GM08714 (cell line): ENCODE data around the gene NELFE.
A peak's percentile ranks its signal among the peaks of the same experiment; 100 is the strongest.
"Not testable (repeated sequence)": the region's sequence is repeated elsewhere in the genome, so short reads cannot be mapped to it uniquely, and the experiment has no call there.

Experiments used
- H3K4me3 ChIP-seq: fragments of 200-500 bp; sonication (Bioruptor generic); 2 replicates; pipeline ENCODE4 v1.5.1; 2014; ENCODE audit warnings: mild to moderate bottlenecking, low read length, inconsistent platforms
- ZNF274 ChIP-seq: IDR thresholded peaks from 2 replicates; pipeline ENCODE4 v1.6.1; 2012; ENCODE audit warnings: mild to moderate bottlenecking, low read depth, low read length

Gene NELFE, protein sequence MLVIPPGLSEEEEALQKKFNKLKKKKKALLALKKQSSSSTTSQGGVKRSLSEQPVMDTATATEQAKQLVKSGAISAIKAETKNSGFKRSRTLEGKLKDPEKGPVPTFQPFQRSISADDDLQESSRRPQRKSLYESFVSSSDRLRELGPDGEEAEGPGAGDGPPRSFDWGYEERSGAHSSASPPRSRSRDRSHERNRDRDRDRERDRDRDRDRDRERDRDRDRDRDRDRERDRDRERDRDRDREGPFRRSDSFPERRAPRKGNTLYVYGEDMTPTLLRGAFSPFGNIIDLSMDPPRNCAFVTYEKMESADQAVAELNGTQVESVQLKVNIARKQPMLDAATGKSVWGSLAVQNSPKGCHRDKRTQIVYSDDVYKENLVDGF

DNA sequence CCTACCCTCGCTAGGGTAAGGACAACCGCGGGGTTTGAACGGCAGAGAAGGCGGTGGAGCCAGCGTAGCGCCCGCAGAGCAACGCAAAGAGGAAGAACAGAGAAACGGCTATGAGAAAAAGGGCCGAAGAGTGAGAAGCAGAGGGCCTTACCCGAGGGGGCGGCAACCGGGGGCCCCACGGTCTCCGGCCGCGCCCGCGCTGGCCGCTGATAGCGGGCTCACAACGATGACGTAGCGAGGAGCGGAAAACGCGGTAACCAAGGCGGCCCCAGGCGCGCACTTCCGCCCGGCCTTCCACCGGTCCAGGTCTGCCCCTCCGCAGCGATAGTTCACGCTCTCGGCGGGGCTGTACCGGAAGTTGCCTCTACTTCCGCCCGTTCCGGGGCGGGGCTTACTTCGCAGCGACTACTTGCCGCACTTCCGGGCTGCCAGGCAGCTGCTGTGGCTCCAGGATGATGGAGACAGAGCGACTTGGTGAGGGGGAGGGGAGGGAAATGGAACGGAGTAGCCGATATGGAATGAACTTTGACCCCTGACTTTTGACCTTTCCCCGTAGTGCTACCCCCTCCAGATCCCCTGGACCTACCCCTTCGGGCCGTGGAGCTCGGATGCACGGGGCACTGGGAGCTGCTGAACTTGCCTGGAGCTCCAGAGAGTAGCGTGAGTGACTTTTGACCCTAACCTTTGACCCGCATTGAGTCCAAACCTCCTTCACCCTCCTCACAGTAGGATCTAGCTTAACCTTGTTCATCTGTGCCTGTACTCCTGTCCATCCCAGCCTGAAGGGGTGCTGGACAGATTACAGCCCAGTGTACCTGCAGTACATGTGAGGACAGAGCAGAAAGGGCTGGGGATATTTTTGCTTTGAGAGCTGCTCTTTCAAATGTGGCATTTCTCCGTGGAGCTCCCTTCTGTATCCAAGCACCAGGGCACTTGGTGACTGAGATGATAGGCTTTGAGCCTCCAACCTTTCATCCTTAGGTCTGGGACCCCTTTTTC is at the start of gene NELFE, which contains the start of gene SKIC2:
Gene NELFE, minus strand, starts transcription at position 231 of the 999 bp plus-strand sequence. CDS start 525 bp downstream, outside the sequence.
Gene SKIC2, plus strand, starts transcription at position 435 of the 999 bp plus-strand sequence. Its CDS starts 18 bp downstream, at position 453.
- no peak for TF ChIP-seq ZNF274
- peak within 1 kb of the TSS; percentile 95 for H3K4me3 ChIP-seq

DNA sequence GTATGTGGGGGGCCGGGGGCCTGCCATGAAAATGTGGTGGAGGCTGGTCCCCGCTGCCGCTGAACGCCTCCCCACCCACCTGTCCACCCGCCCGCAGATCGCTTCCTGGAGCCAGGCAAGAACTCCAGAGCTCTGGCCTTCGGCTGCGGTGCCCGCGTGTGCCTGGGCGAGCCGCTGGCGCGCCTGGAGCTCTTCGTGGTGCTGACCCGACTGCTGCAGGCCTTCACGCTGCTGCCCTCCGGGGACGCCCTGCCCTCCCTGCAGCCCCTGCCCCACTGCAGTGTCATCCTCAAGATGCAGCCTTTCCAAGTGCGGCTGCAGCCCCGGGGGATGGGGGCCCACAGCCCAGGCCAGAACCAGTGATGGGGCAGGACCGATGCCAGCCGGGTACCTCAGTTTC is 49.3 kb upstream of the NELFE start:
- H3K4me3 ChIP-seq = not testable (repeated sequence)

DNA sequence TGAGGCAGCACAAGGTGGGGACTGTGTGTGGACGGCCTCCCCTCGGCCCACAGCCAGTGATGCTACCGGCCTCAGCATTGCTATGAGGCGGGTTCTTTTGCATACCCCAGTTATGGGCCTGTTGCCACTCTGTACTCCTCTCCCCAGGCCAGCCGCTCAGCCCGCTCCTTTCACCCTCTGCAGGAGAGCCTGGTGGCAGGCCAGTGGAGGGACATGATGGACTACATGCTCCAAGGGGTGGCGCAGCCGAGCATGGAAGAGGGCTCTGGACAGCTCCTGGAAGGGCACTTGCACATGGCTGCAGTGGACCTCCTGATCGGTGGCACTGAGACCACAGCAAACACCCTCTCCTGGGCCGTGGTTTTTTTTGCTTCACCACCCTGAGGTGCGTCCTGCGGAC is 48.3 kb upstream of the NELFE start:
- not testable (repeated sequence) for H3K4me3 ChIP-seq

DNA sequence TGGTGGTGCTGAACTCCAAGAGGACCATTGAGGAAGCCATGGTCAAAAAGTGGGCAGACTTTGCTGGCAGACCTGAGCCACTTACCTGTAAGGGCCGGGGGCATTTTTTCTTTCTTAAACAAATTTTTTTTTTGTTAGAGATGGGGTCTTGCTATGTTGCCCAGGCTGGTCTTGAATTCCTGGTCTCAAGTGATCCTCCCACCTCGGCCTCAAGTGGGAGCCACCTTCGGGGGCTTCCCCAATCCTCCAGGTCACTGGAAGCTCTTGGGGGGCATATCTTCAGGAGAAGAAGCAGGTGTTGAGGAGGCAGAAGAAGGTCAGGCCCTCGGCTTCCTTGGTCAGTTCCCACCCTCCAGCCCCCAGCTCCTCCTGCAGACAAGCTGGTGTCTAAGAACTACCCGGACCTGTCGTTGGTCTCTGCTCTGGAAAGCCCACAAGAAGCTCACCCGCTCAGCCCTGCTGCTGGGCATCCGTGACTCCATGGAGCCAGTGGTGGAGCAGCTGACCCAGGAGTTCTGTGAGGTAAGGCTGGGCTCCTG is 47.3 kb upstream of the NELFE start:
- not testable (repeated sequence) for H3K4me3 ChIP-seq

DNA sequence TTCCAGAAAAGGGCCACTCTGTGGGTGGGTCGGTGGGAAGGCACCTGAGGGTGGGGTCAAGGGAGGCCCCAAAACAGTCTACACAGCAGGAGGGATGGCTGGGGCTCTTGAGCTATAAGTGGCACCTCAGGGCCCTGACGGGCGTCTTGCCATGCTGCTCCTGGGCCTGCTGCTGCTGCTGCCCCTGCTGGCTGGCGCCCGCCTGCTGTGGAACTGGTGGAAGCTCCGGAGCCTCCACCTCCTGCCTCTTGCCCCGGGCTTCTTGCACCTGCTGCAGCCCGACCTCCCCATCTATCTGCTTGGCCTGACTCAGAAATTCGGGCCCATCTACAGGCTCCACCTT is 46.7 kb upstream of the NELFE start:
- not testable (repeated sequence) for H3K4me3 ChIP-seq

DNA sequence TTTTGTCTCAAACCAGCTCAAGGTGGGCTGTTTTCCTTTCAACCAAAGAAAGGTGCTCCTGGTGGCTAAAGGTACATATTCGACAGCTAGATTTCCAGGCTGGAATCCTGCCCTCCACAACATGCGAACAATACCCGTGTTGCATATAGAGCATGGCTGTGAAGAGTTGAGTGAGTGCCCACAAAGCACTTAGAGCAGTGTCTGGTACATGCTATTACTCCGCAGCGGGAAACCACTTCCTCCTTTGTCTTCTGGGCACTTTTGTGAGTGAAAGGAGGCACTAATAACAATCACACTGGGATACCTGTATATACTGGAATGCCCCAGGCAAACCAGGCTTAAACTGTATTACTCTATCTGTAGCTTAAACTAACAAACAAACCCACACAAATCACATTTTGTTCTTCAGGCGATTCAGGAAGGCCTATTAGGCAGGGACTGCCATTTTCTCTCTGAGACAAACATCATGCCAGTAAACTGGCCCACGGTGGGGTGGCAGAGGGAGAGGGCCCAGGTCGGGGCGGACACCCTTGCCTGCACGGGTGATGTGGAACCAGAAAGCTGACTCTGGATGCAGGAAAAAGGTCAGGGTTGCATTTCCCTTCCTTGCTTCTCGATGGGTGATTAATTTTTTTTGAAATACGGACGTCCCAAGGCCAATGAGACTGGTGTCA is 46.2 kb upstream of the NELFE start:
- not testable (repeated sequence) for H3K4me3 ChIP-seq

DNA sequence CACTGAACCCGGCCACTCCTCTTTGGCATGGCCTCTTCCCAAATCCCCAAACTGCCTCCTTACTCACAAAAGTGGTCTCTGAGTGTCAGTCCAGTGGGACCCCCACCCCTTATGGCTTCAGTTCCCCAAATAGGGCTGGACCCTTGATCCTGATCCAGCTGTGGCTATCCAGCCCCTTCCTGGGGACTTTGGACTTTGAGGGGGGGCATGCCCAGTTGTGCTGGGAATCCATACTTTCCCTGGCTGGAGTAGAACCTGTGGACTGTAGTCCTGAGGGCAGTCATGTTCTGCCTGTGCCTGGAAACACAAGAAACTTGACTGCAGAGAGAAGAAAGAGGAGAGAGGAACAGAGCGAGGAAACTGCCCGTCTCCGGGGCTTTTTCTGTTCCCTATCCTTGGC is 45.6 kb upstream of the NELFE start:
- not testable (repeated sequence) for H3K4me3 ChIP-seq

DNA sequence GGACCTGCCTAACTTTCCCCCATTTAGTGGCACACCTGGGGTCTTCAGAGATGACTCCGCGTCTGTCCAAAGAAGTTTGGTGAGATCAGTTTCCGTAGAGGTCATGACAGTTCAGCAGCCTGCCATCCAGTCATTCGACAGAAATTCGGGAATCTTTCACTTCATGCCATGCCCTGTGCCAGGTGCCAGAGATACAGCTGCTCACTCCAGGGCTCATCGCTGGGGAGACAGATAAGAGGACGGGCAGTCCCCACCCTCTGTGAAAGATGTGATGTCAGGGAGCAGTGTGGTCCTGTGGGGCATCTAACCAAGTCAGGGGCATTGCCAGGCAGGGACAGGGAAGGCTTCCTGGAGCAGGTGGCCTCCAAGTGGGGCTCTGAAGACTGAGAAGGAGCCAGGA is 44.5 kb upstream of the NELFE start:
- H3K4me3 ChIP-seq = not testable (repeated sequence)

DNA sequence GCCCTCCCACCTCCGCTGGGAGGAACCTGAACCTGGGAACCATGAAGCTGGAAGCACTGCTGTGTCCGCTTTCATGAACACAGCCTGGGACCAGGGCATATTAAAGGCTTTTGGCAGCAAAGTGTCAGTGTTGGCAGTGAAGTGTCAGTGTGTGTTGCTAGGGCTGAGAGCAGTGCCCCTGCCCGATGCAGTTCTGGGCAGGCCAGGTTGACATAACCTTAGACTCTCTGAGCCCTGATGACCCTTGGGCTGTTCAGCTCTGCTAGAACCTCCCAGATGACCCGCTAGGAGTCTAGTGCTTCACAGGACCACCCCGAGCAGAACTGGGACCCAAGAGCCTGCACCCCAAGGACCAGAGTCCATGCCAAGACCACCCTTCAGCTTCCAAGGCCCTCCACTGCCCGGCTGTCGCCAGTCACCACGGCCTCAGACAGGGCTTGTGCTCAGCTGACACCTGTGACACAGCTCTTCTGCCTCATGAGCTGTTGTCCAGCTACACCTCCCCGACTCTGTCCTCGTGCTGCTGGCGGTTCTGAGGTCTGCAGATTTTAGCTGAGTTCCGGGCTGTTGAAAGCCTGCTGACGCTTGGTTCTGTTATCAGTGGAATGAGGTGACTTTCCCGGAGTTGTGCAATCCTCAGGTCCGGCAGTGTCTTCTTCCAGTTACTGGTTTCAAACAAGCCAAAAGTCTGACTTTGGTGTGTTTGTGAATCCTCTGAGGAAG is 43.9 kb upstream of the NELFE start:
- H3K4me3 ChIP-seq = not testable (repeated sequence)

DNA sequence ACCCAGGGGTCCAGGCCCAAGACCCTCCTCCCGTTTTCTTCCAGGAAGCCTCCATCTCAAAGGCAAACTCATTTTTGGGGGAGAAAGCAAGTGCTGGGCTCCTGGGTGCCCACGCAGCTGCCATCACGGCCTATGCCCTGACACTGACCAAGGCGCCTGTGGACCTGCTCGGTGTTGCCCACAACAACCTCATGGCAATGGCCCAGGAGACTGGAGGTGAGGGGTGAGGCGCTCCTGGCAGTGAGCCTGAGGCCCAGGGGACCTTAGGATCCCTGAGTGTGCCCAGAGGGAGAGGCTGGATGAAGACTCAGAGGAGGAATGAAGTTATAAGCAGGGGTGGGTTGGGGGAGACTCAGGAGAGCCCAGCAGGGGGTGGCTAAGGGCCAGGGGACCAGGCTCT is 37.6 kb upstream of the NELFE start:
- not testable (repeated sequence) for H3K4me3 ChIP-seq

DNA sequence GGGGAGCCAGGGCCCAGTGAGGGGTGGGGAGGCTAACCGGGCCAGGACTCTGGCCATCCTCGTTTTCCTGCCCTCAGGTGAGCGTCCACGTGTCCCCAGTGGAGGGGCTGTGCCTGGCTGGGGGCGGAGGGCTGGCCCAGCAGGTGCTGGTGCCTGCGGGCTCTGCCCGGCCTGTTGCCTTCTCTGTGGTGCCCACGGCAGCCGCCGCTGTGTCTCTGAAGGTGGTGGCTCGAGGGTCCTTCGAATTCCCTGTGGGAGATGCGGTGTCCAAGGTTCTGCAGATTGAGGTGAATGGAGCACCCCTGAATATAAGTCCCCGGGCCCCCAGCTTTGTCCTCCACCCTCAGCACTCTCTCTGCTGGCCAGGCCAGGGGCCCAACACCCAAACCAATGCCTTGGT is 35.6 kb upstream of the NELFE start:
- not testable (repeated sequence) for H3K4me3 ChIP-seq

DNA sequence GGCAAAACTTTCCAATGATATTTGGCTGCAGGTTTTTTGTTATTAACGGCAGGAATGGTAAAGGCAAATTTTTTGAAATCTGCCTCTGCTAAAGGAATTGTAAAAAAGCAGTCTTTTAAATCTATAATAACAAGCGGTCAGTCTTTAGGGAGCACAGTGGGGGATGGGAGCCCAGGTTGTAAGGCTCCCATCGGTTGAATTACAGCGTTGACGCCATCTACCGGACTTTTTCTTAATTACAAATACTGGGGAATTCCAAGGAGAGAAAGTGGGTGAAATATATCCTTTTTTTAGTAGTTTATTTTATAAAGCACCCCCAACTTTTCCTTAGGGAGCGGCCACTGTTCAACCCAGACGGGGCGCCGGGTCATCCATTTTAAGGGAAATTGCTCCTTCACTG is 30.6 kb upstream of the NELFE start:
- not testable (repeated sequence) for H3K4me3 ChIP-seq

DNA sequence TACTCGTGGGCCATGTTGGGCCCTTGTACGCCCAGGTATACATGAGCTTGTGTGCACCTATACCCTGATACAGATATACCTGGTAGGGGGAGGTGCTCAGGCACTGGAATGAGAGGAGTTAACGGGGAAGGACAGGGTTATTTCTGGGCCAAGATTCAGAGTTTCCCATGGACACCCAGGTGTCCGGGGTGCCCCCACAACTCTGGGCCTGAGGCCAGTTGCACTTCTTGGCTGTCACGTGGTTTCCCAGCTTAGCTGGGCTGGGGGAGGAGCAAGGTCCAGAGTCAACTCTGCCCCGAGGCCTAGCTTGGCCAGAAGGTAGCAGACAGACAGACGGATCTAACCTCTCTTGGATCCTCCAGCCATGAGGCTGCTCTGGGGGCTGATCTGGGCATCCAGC is 23.0 kb upstream of the NELFE start, which contains the start of gene C4A:
Gene C4A, plus strand, starts transcription at position 314 of the 400 bp plus-strand sequence. Its CDS starts 51 bp downstream, at position 365.
- H3K4me3 ChIP-seq = not testable (repeated sequence)

DNA sequence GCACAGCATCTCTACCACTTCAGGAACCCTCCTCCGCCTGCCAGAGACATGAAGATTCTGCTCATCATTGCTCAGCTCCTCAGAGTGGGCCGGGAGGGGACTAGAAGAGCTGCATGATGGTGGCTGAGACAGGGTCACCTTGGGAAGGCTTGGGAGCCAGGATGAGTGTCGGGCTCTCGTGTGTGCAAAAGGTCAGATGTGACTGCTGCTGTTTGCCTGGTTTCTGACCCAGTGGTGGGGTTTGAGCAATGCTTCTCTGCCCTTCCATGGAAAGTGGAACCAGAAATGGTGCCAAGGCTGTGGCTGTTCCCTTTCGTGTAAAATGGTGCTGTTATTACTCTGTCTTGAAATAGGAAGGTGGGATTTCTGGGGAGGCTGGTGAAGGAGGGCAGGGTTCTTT is 22.2 kb upstream of the NELFE start:
- not testable (repeated sequence) for H3K4me3 ChIP-seq

DNA sequence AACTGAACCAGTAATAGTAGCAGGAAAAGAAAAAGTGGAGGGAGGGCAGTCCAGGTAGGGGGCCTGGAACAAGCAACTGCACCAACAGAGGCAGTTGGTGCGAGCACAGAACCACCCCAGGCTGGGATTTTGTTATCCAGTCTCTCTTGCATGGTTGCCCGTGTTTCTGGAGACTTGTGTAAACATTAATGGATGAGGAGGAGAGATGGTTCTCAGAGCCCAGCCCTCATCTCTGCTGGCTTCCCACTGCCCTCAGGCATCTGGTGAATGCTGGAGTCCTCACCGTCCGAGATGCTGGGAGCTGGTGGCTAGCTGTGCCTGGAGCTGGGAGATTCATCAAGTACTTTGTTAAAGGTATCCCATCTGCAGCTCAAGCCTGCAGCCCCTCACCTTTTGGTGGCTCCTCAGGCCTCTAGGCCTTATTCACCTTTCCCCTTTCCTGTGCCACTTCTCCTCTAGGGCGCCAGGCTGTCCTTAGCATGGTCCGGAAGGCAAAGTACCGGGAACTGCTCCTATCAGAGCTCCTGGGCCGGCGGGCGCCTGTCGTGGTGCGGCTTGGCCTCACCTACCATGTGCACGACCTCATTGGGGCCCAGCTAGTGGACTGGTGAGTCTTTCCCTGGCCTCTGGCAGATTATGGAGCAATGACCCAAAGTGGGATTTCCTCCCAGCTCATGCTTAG is 21.6 kb upstream of the NELFE start:
- not testable (repeated sequence) for H3K4me3 ChIP-seq
